Measurements from ENCODE around the gene FBRS.
"Not testable (repeated sequence)": the region's sequence is repeated elsewhere in the genome, so short reads cannot be mapped to it uniquely, and the experiment has no call there.

FBRS gene

GRCh38 chr16:30688701-30689100, 30.5 kb downstream of the FBRS start:
- no peak for DNase-seq (ENCODE audit: low read depth)
- TF ChIP-seq CTCF (IDR thresholded peaks at IDR 0.05; ENCODE audit: control insufficient read depth, extremely low read depth, insufficient read depth): no peak
- H3K4me3 ChIP-seq (ENCODE audit: low read depth, low read length): no peak overlapping the region

GRCh38 chr16:30691907-30692306, 33.7 kb downstream of the FBRS start:
- H3K4me3 ChIP-seq (ENCODE audit: low read depth, low read length): no peak overlapping the region
- DNase-seq (ENCODE audit: low read depth): no peak
- no peak for TF ChIP-seq CTCF (IDR thresholded peaks at IDR 0.05; ENCODE audit: control insufficient read depth, extremely low read depth, insufficient read depth)

GRCh38 chr16:30692396-30693064, 34.3 kb downstream of the FBRS start:
- TF ChIP-seq CTCF (IDR thresholded peaks at IDR 0.05; ENCODE audit: control insufficient read depth, extremely low read depth, insufficient read depth): no peak
- no peak overlapping the region for H3K4me3 ChIP-seq (ENCODE audit: low read depth, low read length)
- DNase-seq (ENCODE audit: low read depth): no peak

- DNase-seq (ENCODE audit: low read depth): no peak
- TF ChIP-seq CTCF (IDR thresholded peaks at IDR 0.05; ENCODE audit: control insufficient read depth, extremely low read depth, insufficient read depth): no peak
Measured at GRCh38 chr16:30694926-30695693, 36.9 kb downstream of the FBRS start.

GRCh38 chr16:30696646-30697045, 38.4 kb downstream of the FBRS start:
- H3K4me3 ChIP-seq (ENCODE audit: low read depth, low read length); DNase-seq (ENCODE audit: low read depth): not testable (repeated sequence)

More at GRCh38 chr16:30694926-30695693, 36.9 kb downstream of the FBRS start:
- no peak overlapping the region for H3K4me3 ChIP-seq (ENCODE audit: low read depth, low read length)

GRCh38 chr16:30697264-30698138, 39.3 kb downstream of the FBRS start:
- H3K4me3 ChIP-seq (ENCODE audit: low read depth, low read length): peak overlapping the region; percentile 97
- no peak for DNase-seq (ENCODE audit: low read depth)
- TF ChIP-seq CTCF (IDR thresholded peaks at IDR 0.05; ENCODE audit: control insufficient read depth, extremely low read depth, insufficient read depth): no peak
